HepG2 (cell line): ENCODE data around the gene ZNF428. TPM values are rescaled to one million over a fixed set of nuclear protein-coding genes. Genes with fewer than 3 reads are reported as not detected.

ENCODE experiments used
- ATAC-seq: fragments of 200-7000 bp; cut with Tn5 transposase; 3 replicates; pipeline ENCODE4 v1.9.1; 2020; ENCODE audit warnings: mild to moderate bottlenecking, moderate library complexity
- BruUV-seq: library from RNA; stranded (reverse); fragments of 400-500 nt; replicated peaks from 2 replicates; lab custom pipeline; 2021; lab: Mats Ljungman, UMichigan
- CTCF ChIA-PET: fragments of 300-600 bp; formaldehyde crosslinking; extraction: SDS; loops from one replicate; lab custom pipeline; 2021; ENCODE audit warnings: low total read pairs, inconsistent platforms, low intra/inter-chr PET ratio; lab: Yijun Ruan, JAX
- POLR2A ChIA-PET: fragments of 350-600 bp; sonication (Branson Sonifier 250); formaldehyde crosslinking; loops from one replicate; lab custom pipeline; 2020; ENCODE audit warnings: antibody characterized with exemption, inconsistent platforms; lab: Yijun Ruan, JAX
- DNase-seq: peaks from one replicate; pipeline ENCODE4 v3.0.0-alpha.2; 2015; ENCODE audit warnings: low spot score
- FAIRE-seq: peaks from 3 replicates; lab custom pipeline; 2011; peaks lifted over from hg19 to GRCh38; lab: Jason Lieb, UNC
- H2AFZ ChIP-seq: one replicate; pipeline ENCODE4 v1.6.1; 2011; ENCODE audit warnings: low read length, inconsistent platforms
- H3K27ac ChIP-seq: fragments of 300-600 bp; 3 replicates; pipeline ENCODE4 v1.8.0; 2011; ENCODE audit warnings: mixed run types, mild to moderate bottlenecking, mixed read lengths, low read length, inconsistent platforms; ENCODE audit not compliant: insufficient read depth; ENCODE audit errors: extremely low read length
- H3K27me3 ChIP-seq, 2 experiments: fragments of 200-600 bp in 1 of 2; 2 replicates in 1 of 2; 3 replicates in 1 of 2; pipeline versions ENCODE4 v1.6.0 to v1.8.0; 2011; ENCODE audit warnings: low read length in 2 of 2, mild to moderate bottlenecking in 2 of 2, moderate library complexity in 2 of 2, inconsistent platforms in 1 of 2; ENCODE audit not compliant: insufficient read depth in 2 of 2, control insufficient read depth in 1 of 2
- H3K36me3 ChIP-seq, 2 experiments: fragments of 200-600 bp in 1 of 2; replicated peaks in 1 of 2; 2 replicates in 1 of 2; 3 replicates in 1 of 2; pipeline versions ENCODE4 v1.5.1 to v1.8.0; 2011; ENCODE audit warnings: low read length in 2 of 2, inconsistent platforms in 1 of 2; ENCODE audit not compliant: insufficient read depth in 2 of 2, control insufficient read depth in 1 of 2
- H3K4me1 ChIP-seq: 2 replicates; pipeline ENCODE4 v1.5.1; 2012; ENCODE audit warnings: low read length, inconsistent platforms; ENCODE audit not compliant: insufficient read depth
- H3K4me2 ChIP-seq: 2 replicates; pipeline ENCODE4 v1.6.0; 2011; ENCODE audit warnings: low read depth, low read length, inconsistent platforms
- H3K4me3 ChIP-seq, 3 experiments: fragments of 200-600 bp in 1 of 3; sonication (generic), shearing (Covaris generic) in 1 of 3; replicated peaks in 1 of 3; 2 replicates each; pipeline ENCODE4 v1.5.1; 2011 to 2016; ENCODE audit warnings: low read length in 3 of 3, inconsistent platforms in 2 of 3, low read depth in 2 of 3, mild to moderate bottlenecking in 2 of 3, control low read depth in 1 of 3, mixed read lengths in 1 of 3; ENCODE audit not compliant: insufficient read depth in 1 of 3
- H3K79me2 ChIP-seq: one replicate; pipeline ENCODE4 v1.6.1; 2011; ENCODE audit warnings: low read length, inconsistent platforms; ENCODE audit not compliant: insufficient read depth
- H3K9ac ChIP-seq: 2 replicates; pipeline ENCODE4 v1.6.0; 2011; ENCODE audit warnings: mild to moderate bottlenecking, low read depth, low read length, inconsistent platforms; ENCODE audit not compliant: insufficient read depth
- H3K9me3 ChIP-seq: 2 replicates; pipeline ENCODE4 v1.5.1; 2012; ENCODE audit warnings: mild to moderate bottlenecking, low read length
- H4K20me1 ChIP-seq: 2 replicates; pipeline ENCODE4 v1.6.0; 2011; ENCODE audit warnings: inconsistent platforms, mild to moderate bottlenecking, low read length, moderate library complexity; ENCODE audit not compliant: insufficient read depth
- GATAD2A ChIP-seq: IDR thresholded peaks from 2 replicates; pipeline ENCODE4 v1.6.1; 2016
- IKZF1 ChIP-seq: fragments of 450-650 bp; IDR thresholded peaks from 2 replicates; pipeline ENCODE4 v1.7.1; 2016
- NR2F1 ChIP-seq, 2 experiments: fragments of 450-650 bp in 1 of 2; formaldehyde crosslinking in 1 of 2; IDR thresholded peaks; 2 replicates each; pipeline versions ENCODE4 v1.5.0 to v1.6.1; 2016 to 2020; ENCODE audit warnings: mild to moderate bottlenecking in 1 of 2, missing compliant biosample characterization in 1 of 2, missing genetic modification reagents in 1 of 2, moderate library complexity in 1 of 2
- SALL1 ChIP-seq: sonication (generic); formaldehyde crosslinking; IDR thresholded peaks from 2 replicates; pipeline ENCODE4 v1.8.0; 2022; ENCODE audit warnings: mild to moderate bottlenecking, missing genetic modification reagents
- ZNF230 ChIP-seq: sonication (generic); formaldehyde crosslinking; IDR thresholded peaks from 2 replicates; pipeline ENCODE4 v1.4.0; 2020; ENCODE audit warnings: mild to moderate bottlenecking, missing genetic modification reagents
- ZNF256 ChIP-seq: sonication (generic); formaldehyde crosslinking; conservative IDR thresholded peaks from 2 replicates; pipeline ENCODE4 v1.4.0; 2020; ENCODE audit warnings: missing genetic modification reagents
- WGBS: methylation state at CpG from one replicate; pipeline ENCODE4 v1.1.6; 2017; ENCODE audit warnings: low lambda C conversion rate; 5-methylcytosine and 5-hydroxymethylcytosine counted together
- in situ Hi-C: cut with HindIII; loops from 2 replicates; pipeline ENCODE4 v1.10.0; 2017; ENCODE audit warnings: low pct_unique_long_range_greater_than_20kb; ENCODE audit not compliant: extremely low pct_ligation_motif_present
- intact Hi-C: fragments of 100-400 bp; cut with micrococcal nuclease; formaldehyde crosslinking; loops from one replicate; pipeline ENCODE4 v1.10.0; 2022; ENCODE audit not compliant: unreplicated experiment
- polyA plus RNA-seq, 8 experiments: library from polyadenylated mRNA; depleted of rRNA in 3 of 8; stranded (reverse) in 7 of 8; unstranded in 1 of 8; fragments of >200 nt; fragmentation: Illumina TruSeq in 4 of 8; extraction: Trizol in 4 of 8; gene quantifications; 2 replicates each; pipeline versions ENCODE4 v1.2.1 to v1.2.3, GENCODE V29; 2011 to 2016; ENCODE audit warnings: low read depth in 4 of 8, missing spikeins in 1 of 8, mixed read lengths in 1 of 8; ENCODE audit not compliant: insufficient read depth in 1 of 8
- total RNA-seq, 5 experiments: library from RNA; depleted of rRNA; stranded (reverse); fragments of >200 nt; fragmentation: Illumina TruSeq; extraction: Trizol; gene quantifications; 2 replicates each; pipeline ENCODE4 v1.2.3, GENCODE V29; 2016; ENCODE audit warnings: low read depth in 1 of 5
- TF ChIP-seq, protein P1 (sequence below), 2 experiments: IDR thresholded peaks; 2 replicates each; pipeline ENCODE4 v1.6.1; 2011 to 2012; ENCODE audit warnings: low read length in 2 of 2, borderline replicate concordance in 1 of 2, low read depth in 1 of 2, mild to moderate bottlenecking in 1 of 2, moderate library complexity in 1 of 2
- TF ChIP-seq, protein P2 (sequence below): sonication (generic); formaldehyde crosslinking; IDR thresholded peaks from 2 replicates; pipeline ENCODE4 v1.4.0; 2020; ENCODE audit warnings: low read depth, missing genetic modification reagents
- TF ChIP-seq, protein P3 (sequence below): sonication (generic); formaldehyde crosslinking; IDR thresholded peaks from one replicate; pipeline ENCODE4 v1.5.1; 2020; ENCODE audit warnings: mild to moderate bottlenecking, missing genetic modification reagents; ENCODE audit errors: not compliant biosample characterization

Gene ZNF428
- total and polyA plus RNA-seq, 2 of the 13 experiments (the other 11 are each of a cell fraction or from before 2014, with no cell fraction given): 10.4 to 26.9 TPM

DNA sequence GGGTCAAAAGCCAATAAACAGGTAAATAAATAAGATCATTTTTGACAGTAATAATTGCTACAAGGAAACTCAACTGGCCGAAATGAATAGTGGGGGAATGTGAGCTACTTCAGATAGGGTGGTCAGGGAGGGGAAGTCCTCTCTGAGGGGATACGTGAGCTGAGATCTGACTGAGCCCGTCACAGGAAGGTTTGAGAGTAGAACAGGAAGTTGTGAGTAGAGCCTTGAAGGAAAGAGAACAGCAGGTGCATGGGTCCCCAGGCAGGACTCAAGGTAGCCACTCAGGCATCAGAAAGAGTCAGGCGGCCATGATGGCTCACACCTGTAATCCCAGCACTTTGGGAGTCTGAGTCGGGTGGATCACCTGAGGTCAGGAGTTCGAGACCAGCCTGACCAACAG is 29.8 kb downstream of the ZNF428 start:
- Histone ChIP-seq H3K4me1 (peaks cover 23% of the 10 kb centered on the region), H3K36me3 (peaks cover 3% of the 10 kb centered on the region in 2 experiments; a peak in 4 of 5 replicates), H3K79me2 (peaks cover 4% of the 10 kb centered on the region), H3K9ac (no peak overlapping the region), H3K4me3 (no peak overlapping the region), H3K27me3 (no peaks in the 10 kb centered on the region), H3K4me2 (no peak overlapping the region), H2AFZ (no peak overlapping the region), H3K9me3 (no peaks in the 10 kb centered on the region), H3K27ac (no peak overlapping the region), H4K20me1 (peaks cover 2% of the 10 kb centered on the region; the same call in 1 of the 2 replicates)
- no peak for FAIRE-seq
- 95% methylated on average over 6 of the region's 6 CpGs for WGBS
- DNase-seq: no peak
- intact Hi-C loops (loop anchor here (10.0 kb wide), 1 partner anchor 65 kb away; the partner anchor contains the start of gene ETHE1), in situ Hi-C loops (no loop called here)
- ATAC-seq: no peak
- ChIA-PET CTCF (no interaction called here), POLR2A (no interaction called here)
- BruUV-seq: no TSS peak
- no peak for TF ChIP-seq NR2F1 (CRISPR knock-in tag; IDR thresholded peaks at IDR 0.05)
- TF ChIP-seq IKZF1: no peak
- TF ChIP-seq, protein P1, sequence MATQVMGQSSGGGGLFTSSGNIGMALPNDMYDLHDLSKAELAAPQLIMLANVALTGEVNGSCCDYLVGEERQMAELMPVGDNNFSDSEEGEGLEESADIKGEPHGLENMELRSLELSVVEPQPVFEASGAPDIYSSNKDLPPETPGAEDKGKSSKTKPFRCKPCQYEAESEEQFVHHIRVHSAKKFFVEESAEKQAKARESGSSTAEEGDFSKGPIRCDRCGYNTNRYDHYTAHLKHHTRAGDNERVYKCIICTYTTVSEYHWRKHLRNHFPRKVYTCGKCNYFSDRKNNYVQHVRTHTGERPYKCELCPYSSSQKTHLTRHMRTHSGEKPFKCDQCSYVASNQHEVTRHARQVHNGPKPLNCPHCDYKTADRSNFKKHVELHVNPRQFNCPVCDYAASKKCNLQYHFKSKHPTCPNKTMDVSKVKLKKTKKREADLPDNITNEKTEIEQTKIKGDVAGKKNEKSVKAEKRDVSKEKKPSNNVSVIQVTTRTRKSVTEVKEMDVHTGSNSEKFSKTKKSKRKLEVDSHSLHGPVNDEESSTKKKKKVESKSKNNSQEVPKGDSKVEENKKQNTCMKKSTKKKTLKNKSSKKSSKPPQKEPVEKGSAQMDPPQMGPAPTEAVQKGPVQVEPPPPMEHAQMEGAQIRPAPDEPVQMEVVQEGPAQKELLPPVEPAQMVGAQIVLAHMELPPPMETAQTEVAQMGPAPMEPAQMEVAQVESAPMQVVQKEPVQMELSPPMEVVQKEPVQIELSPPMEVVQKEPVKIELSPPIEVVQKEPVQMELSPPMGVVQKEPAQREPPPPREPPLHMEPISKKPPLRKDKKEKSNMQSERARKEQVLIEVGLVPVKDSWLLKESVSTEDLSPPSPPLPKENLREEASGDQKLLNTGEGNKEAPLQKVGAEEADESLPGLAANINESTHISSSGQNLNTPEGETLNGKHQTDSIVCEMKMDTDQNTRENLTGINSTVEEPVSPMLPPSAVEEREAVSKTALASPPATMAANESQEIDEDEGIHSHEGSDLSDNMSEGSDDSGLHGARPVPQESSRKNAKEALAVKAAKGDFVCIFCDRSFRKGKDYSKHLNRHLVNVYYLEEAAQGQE (IDR thresholded peaks at IDR 0.05; ENCODE audit: borderline replicate concordance in 1 of 2, low read depth in 1 of 2, low read length in 2 of 2): no peak
- TF ChIP-seq, protein P2, sequence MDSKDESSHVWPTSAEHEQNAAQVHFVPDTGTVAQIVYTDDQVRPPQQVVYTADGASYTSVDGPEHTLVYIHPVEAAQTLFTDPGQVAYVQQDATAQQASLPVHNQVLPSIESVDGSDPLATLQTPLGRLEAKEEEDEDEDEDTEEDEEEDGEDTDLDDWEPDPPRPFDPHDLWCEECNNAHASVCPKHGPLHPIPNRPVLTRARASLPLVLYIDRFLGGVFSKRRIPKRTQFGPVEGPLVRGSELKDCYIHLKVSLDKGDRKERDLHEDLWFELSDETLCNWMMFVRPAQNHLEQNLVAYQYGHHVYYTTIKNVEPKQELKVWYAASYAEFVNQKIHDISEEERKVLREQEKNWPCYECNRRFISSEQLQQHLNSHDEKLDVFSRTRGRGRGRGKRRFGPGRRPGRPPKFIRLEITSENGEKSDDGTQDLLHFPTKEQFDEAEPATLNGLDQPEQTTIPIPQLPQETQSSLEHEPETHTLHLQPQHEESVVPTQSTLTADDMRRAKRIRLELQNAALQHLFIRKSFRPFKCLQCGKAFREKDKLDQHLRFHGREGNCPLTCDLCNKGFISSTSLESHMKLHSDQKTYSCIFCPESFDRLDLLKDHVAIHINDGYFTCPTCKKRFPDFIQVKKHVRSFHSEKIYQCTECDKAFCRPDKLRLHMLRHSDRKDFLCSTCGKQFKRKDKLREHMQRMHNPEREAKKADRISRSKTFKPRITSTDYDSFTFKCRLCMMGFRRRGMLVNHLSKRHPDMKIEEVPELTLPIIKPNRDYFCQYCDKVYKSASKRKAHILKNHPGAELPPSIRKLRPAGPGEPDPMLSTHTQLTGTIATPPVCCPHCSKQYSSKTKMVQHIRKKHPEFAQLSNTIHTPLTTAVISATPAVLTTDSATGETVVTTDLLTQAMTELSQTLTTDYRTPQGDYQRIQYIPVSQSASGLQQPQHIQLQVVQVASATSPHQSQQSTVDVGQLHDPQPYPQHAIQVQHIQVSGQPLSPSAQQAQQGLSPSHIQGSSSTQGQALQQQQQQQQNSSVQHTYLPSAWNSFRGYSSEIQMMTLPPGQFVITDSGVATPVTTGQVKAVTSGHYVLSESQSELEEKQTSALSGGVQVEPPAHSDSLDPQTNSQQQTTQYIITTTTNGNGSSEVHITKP (CRISPR knock-in tag): no peak
- no peak for TF ChIP-seq ZNF256 (CRISPR knock-in tag)
- TF ChIP-seq GATAD2A (CRISPR knock-in tag): no peak
- TF ChIP-seq ZNF230 (CRISPR knock-in tag): no peak
- TF ChIP-seq, protein P3, sequence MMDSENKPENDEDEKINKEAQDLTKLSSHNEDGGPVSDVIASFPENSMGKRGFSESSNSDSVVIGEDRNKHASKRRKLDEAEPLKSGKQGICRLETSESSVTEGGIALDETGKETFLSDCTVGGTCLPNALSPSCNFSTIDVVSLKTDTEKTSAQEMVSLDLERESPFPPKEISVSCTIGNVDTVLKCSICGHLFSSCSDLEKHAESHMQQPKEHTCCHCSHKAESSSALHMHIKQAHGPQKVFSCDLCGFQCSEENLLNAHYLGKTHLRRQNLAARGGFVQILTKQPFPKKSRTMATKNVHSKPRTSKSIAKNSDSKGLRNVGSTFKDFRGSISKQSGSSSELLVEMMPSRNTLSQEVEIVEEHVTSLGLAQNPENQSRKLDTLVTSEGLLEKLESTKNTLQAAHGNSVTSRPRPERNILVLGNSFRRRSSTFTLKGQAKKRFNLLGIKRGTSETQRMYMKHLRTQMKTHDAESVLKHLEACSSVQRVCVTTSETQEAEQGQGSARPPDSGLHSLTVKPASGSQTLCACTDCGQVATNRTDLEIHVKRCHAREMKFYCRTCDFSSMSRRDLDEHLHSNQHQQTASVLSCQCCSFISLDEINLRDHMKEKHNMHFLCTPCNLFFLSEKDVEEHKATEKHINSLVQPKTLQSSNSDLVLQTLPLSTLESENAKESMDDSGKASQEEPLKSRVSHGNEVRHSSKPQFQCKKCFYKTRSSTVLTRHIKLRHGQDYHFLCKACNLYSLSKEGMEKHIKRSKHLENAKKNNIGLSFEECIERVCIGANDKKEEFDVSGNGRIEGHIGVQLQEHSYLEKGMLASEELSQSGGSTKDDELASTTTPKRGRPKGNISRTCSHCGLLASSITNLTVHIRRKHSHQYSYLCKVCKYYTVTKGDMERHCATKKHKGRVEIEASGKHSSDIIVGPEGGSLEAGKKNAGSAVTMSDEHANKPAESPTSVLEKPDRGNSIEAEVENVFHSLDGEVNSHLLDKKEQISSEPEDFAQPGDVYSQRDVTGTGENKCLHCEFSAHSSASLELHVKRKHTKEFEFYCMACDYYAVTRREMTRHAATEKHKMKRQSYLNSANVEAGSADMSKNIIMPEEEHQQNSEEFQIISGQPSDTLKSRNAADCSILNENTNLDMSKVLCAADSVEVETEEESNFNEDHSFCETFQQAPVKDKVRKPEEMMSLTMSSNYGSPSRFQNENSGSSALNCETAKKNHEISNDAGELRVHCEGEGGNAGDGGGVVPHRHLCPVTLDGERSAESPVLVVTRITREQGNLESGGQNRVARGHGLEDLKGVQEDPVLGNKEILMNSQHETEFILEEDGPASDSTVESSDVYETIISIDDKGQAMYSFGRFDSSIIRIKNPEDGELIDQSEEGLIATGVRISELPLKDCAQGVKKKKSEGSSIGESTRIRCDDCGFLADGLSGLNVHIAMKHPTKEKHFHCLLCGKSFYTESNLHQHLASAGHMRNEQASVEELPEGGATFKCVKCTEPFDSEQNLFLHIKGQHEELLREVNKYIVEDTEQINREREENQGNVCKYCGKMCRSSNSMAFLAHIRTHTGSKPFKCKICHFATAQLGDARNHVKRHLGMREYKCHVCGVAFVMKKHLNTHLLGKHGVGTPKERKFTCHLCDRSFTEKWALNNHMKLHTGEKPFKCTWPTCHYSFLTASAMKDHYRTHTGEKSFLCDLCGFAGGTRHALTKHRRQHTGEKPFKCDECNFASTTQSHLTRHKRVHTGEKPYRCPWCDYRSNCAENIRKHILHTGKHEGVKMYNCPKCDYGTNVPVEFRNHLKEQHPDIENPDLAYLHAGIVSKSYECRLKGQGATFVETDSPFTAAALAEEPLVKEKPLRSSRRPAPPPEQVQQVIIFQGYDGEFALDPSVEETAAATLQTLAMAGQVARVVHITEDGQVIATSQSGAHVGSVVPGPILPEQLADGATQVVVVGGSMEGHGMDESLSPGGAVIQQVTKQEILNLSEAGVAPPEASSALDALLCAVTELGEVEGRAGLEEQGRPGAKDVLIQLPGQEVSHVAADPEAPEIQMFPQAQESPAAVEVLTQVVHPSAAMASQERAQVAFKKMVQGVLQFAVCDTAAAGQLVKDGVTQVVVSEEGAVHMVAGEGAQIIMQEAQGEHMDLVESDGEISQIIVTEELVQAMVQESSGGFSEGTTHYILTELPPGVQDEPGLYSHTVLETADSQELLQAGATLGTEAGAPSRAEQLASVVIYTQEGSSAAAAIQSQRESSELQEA (CRISPR knock-in tag): no peak
- TF ChIP-seq SALL1 (CRISPR knock-in tag): no peak
